ENCODE data around the gene WWTR1.

Gene WWTR1

DNA sequence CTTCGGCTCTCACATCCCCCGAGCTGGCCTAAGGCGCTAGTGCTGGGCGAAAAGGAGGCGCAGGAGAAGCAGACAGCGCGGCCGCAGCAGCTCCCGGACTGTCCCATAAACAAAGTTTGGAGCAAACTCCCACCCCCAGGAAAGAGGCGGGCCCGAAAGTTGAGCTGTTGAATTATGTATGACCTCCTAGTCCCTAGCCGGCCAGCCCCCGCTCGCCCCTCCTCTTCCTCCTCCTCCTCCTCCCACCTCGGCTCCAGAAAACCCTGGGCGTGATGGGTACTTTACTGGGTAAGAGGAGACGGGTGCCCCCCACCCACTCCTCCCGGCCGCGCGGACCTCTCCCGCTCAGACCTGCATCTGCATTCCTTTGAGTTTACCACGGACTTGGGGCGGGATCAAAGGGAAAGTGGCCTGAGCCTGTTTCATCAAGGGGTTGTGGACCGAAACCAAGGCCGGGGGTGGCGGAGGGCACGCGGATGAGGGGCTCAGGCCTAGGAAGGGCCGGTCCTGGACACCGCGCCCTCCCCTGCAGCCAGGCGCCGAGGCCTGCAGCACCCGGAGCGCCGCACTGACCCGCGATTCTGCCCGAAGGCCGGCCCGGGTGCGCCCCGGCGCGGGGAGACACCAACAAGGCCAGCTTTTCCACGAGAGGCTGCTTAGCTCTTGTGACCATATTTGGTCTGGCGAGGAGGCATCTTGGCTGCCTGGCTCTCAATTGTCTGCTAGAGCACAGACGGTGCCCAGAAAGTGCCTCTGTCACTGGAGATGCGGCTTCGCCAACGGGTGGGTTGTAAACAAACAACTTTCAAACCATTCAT, at the start of gene WWTR1:
Gene WWTR1 (minus strand): TSS at position 100 of the 818 bp plus-strand sequence. CDS start 719 bp downstream, outside the sequence.
- DNase-seq (ENCODE audit: extremely low spot score) = peak; percentile 83
- TF ChIP-seq, protein P1, sequence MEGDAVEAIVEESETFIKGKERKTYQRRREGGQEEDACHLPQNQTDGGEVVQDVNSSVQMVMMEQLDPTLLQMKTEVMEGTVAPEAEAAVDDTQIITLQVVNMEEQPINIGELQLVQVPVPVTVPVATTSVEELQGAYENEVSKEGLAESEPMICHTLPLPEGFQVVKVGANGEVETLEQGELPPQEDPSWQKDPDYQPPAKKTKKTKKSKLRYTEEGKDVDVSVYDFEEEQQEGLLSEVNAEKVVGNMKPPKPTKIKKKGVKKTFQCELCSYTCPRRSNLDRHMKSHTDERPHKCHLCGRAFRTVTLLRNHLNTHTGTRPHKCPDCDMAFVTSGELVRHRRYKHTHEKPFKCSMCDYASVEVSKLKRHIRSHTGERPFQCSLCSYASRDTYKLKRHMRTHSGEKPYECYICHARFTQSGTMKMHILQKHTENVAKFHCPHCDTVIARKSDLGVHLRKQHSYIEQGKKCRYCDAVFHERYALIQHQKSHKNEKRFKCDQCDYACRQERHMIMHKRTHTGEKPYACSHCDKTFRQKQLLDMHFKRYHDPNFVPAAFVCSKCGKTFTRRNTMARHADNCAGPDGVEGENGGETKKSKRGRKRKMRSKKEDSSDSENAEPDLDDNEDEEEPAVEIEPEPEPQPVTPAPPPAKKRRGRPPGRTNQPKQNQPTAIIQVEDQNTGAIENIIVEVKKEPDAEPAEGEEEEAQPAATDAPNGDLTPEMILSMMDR (IDR thresholded peaks at IDR 0.05; ENCODE audit: control extremely low read depth, extremely low read depth, low read depth, missing control alignments) = peak; percentile 50
- ChIA-PET POLR2A (interaction anchor here (0.6 kb wide), 1 partner anchor 12 kb away, joined by 4 read pairs; no protein-coding TSS in a partner anchor), CTCF (interaction anchor here (0.7 to 5.6 kb wide), 13 partner anchors 13 to 170 kb away, joined by 3 to 33 read pairs (median 4); no protein-coding TSS in a partner anchor)

DNA sequence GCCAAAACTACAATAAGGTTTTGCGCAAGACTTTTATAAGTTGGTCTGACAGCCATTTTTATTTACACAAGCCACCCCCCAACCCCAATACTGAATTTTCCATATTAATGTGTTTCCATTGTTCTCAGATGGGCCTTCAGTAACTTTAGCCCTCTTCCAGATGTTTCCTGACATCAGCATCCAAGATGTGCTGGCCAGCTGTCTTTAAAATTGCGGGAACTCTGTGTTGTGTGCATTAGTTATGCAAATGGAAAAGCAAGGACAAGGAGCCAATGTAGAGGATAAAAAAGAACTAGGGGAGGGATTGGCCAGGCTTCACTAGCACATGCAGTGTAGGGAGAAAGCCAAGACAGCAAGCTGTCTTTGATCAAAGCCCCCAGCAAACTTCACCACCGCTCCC, 49.1 kb upstream of the WWTR1 start:
- ChIA-PET POLR2A (no interaction called here), CTCF (interaction anchor here (1.4 to 6.1 kb wide), 2 partner anchors 10 to 20 kb away, joined by 3 to 29 read pairs; no protein-coding TSS in a partner anchor)
- no peak for DNase-seq (ENCODE audit: extremely low spot score)
- TF ChIP-seq, protein P1 (IDR thresholded peaks at IDR 0.05; ENCODE audit: control extremely low read depth, extremely low read depth, low read depth, missing control alignments) = no peak

DNA sequence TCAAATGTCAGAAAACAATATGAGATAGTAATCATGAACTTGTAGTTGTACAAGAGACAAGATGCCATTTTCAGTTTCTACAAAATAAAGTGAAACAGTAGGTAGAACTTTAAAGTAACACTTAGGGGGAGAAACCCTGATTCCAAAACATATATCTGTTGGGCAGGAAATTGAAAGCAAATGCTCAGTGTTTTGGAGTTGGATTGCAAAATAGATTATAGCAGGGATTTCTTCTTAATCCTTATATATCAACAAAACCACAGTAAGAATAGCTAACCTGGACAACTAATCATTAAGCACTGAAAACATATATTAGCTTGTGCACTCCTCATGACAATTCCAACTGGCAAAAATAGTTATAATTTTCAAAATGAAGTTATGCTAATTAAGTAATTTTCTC, 47.6 kb upstream of the WWTR1 start:
- ChIA-PET CTCF (interaction anchor here (1.2 to 6.1 kb wide), 5 partner anchors 11 to 138 kb away, joined by 3 to 29 read pairs (median 5); no protein-coding TSS in a partner anchor), POLR2A (no interaction called here)

DNA sequence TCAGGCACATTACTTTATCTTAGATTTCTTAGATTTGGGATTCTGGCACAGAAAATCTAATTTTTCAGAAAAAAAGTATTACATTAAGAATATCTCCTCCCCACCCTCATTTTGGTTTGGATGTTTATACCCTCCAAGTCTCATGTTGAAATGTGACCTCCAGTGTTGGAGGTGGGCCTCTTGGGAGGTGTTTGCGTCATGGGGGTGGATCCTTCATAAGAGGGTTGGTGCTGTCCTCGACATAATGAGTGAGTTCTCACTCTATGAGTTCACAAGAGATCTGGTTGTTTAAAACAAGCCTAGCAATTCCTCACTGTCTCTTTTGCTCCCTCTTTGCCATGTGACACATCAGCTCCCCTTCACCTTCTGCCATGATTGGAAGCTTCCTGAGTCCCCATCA, 45.6 kb upstream of the WWTR1 start:
- TF ChIP-seq, protein P1 (IDR thresholded peaks at IDR 0.05; ENCODE audit: control extremely low read depth, extremely low read depth, low read depth, missing control alignments) = no peak
- ChIA-PET CTCF (interaction anchor here (1.7 to 6.1 kb wide), 2 partner anchors 13 to 14 kb away, joined by 5 to 29 read pairs; no protein-coding TSS in a partner anchor), POLR2A (no interaction called here)
- no peak for DNase-seq (ENCODE audit: extremely low spot score)

More for the DNA sequence above, 47.6 kb upstream of the WWTR1 start:
- TF ChIP-seq, protein P1 (IDR thresholded peaks at IDR 0.05; ENCODE audit: control extremely low read depth, extremely low read depth, low read depth, missing control alignments) = no peak
- DNase-seq (ENCODE audit: extremely low spot score) = no peak

DNA sequence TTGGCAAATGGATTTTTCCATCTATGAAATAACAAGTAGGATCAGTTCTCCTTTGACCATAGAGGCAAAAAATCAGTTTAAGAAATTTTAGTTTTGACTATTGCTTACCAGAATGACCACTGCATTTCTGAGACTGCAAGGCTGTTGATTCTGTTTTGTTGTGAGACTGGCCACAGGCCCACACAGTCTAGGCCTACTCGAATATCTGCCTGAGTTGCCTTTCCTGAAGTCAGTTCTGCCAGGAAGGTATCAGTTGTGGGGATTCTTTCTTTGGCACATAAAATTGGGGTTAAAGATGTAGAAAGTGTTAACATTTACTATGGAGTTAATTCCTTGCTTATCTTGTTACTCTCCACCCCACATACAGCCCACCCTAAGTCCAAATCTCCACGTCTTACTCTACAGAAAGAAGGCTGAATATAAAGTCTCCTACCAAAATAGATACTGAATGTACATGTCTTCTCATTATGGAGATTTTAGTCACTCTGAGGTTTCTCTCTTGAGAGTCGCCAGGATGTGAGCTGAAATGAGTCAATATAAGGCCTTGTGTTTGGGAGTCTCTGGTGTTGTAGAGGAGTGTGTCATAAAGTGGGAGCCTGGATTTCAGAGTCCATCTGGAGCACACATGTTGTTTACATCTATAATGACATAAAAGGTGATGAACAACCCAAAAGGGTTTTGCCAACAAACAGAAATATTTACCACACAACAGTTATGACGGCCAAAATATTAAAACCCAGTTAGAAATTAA, 45.0 kb upstream of the WWTR1 start:
- ChIA-PET CTCF (interaction anchor here (0.9 to 6.1 kb wide), 2 partner anchors 14 to 104 kb away, joined by 3 to 29 read pairs; no protein-coding TSS in a partner anchor), POLR2A (no interaction called here)
- TF ChIP-seq, protein P1 (IDR thresholded peaks at IDR 0.05; ENCODE audit: control extremely low read depth, extremely low read depth, low read depth, missing control alignments) = no peak
- DNase-seq (ENCODE audit: extremely low spot score) = no peak

DNA sequence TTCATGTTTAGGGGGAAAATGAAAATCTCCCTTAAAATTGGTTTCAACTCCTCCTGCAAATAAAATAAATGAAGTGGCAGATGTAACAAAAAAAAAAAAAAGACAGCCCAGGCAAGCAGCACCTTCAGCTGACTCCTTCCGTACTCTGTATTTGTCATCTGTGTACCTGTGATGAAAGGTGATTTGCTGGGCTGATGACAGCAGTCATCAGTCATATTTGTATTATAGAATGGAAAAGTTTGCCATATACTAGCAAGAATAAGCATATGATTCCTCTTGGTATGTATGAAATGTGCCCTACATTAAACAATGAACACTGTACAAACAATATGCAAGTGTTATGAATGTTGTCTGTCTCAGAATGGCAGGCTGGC, 44.1 kb upstream of the WWTR1 start:
- DNase-seq (ENCODE audit: extremely low spot score) = no peak
- ChIA-PET POLR2A (no interaction called here), CTCF (interaction anchor here (0.9 to 6.1 kb wide), 2 partner anchors 15 to 104 kb away, joined by 3 to 29 read pairs; no protein-coding TSS in a partner anchor)
- TF ChIP-seq, protein P1 (IDR thresholded peaks at IDR 0.05; ENCODE audit: control extremely low read depth, extremely low read depth, low read depth, missing control alignments) = no peak
